ENCODE results near the gene RNF141. TPM values are rescaled to one million over a fixed set of nuclear protein-coding genes. Genes with fewer than 3 reads are reported as not detected.

Gene RNF141
- total RNA-seq: 10 to 100 TPM; 10.5 to 12.2 TPM

GRCh38 chr11:10540915-10541560 lies at the start of gene RNF141:
Gene RNF141, minus strand, starts transcription at chr11:10541187. Its CDS starts 7,029 bp downstream, at chr11:10534158.

GRCh38 chr11:10568486-10568941 lies 27.5 kb upstream of the RNF141 start, which contains the start of gene LYVE1:
Gene LYVE1, minus strand, starts transcription at chr11:10568665. Its CDS starts 133 bp downstream, at chr11:10568532.

Other genes starting within 250 kb of the RNF141 start
- 1 to 10 TPM; 6.4 to 8.2 TPM for gene SBF2, start 247.0 kb downstream of the RNF141 start, total RNA-seq
- 1 to 10 TPM; 3.0 to 3.4 TPM for gene ADM, start 236.1 kb downstream of the RNF141 start, total RNA-seq
- gene AMPD3, start 85.9 kb downstream of the RNF141 start, total RNA-seq: 10 to 100 TPM; 21.6 to 23.1 TPM
- gene LYVE1, start 27.5 kb upstream of the RNF141 start, total RNA-seq: not detected
- not detected for gene IRAG1, start 152.6 kb upstream of the RNF141 start, total RNA-seq
- gene CTR9, start 210.1 kb upstream of the RNF141 start, total RNA-seq: 10 to 100 TPM; 45.2 to 45.5 TPM

All from activated naive CD4-positive, alpha-beta T cell treated with anti-CD3 and anti-CD28 coated beads, Interleukin-2, amount 10 ng/mL, durations not matched to agents 5 hours and 36 hours (primary cell).